Hepatocyte (in vitro differentiated cells): ENCODE results near the gene MCM7. TPM values are rescaled to one million over a fixed set of nuclear protein-coding genes. Genes with fewer than 3 reads are reported as not detected.

ENCODE experiments used
- DNase-seq: peaks from one replicate; pipeline ENCODE4 v3.0.0-alpha.2; 2016; ENCODE audit warnings: low spot score
- H2AFZ ChIP-seq: fragments of 200-600 bp; sonication (generic); 2 replicates; pipeline ENCODE4 v1.6.0; 2016; ENCODE audit warnings: antibody characterized with exemption, mild to moderate bottlenecking
- H3K27ac ChIP-seq: fragments of 200-600 bp; sonication (generic); 2 replicates; pipeline ENCODE4 v1.5.1; 2016; ENCODE audit warnings: mild to moderate bottlenecking
- H3K27me3 ChIP-seq: fragments of 200-600 bp; sonication (generic); 2 replicates; pipeline ENCODE4 v1.6.1; 2016
- H3K36me3 ChIP-seq: fragments of 200-600 bp; sonication (generic); replicated peaks from 2 replicates; pipeline ENCODE4 v1.5.1; 2016; ENCODE audit warnings: low read depth; ENCODE audit not compliant: insufficient read depth
- H3K4me1 ChIP-seq: fragments of 200-600 bp; sonication (generic); 2 replicates; pipeline ENCODE4 v1.5.1; 2016; ENCODE audit warnings: mild to moderate bottlenecking, moderate library complexity; ENCODE audit not compliant: insufficient read depth
- H3K4me2 ChIP-seq: fragments of 200-600 bp; sonication (generic); 2 replicates; pipeline ENCODE4 v1.6.0; 2016
- H3K4me3 ChIP-seq: fragments of 200-600 bp; sonication (generic); 2 replicates; pipeline ENCODE4 v1.5.1; 2016; ENCODE audit warnings: mild to moderate bottlenecking
- H3K79me2 ChIP-seq: fragments of 200-600 bp; sonication (generic); 2 replicates; pipeline ENCODE4 v1.6.0; 2017; ENCODE audit warnings: mild to moderate bottlenecking
- H3K9me2 ChIP-seq: fragments of 200-600 bp; sonication (generic); replicated peaks from 2 replicates; pipeline ENCODE4 v1.6.0; 2017; ENCODE audit warnings: mild to moderate bottlenecking; ENCODE audit not compliant: insufficient read depth
- H3K9me3 ChIP-seq: fragments of 200-600 bp; sonication (generic); 2 replicates; pipeline ENCODE4 v1.5.1; 2016; ENCODE audit warnings: low read depth, mild to moderate bottlenecking
- H4K20me1 ChIP-seq: fragments of 200-600 bp; sonication (generic); 2 replicates; pipeline ENCODE4 v1.6.0; 2016; ENCODE audit warnings: mild to moderate bottlenecking; ENCODE audit not compliant: insufficient read depth, poor library complexity, severe bottlenecking
- EZH2 ChIP-seq: fragments of 200-600 bp; sonication (generic); IDR thresholded peaks from 2 replicates; pipeline ENCODE4 v1.6.1; 2016; ENCODE audit warnings: antibody characterized with exemption, mild to moderate bottlenecking, borderline replicate concordance
- EZH2phosphoT487 ChIP-seq: fragments of 200-600 bp; sonication (generic); IDR thresholded peaks from one replicate; pipeline ENCODE4 v1.6.1; 2018; ENCODE audit warnings: antibody characterized with exemption, mild to moderate bottlenecking, low read depth, moderate library complexity; ENCODE audit not compliant: unreplicated experiment, severe bottlenecking
- WGBS: methylation state at CpG from one replicate; pipeline ENCODE4 v1.1.6; 2016; ENCODE audit warnings: low lambda C conversion rate; ENCODE audit errors: missing lambda C conversion rate; 5-methylcytosine and 5-hydroxymethylcytosine counted together
- polyA plus RNA-seq: library from polyadenylated mRNA; unstranded; fragments of >200 nt; fragmentation: Nextera tagmentation; extraction: Ambion mirVana; gene quantifications from 2 replicates; pipeline ENCODE4 v1.2.1, GENCODE V29; 2016
- total RNA-seq: library from RNA; depleted of rRNA; stranded (reverse); fragments of >200 nt; gene quantifications from 2 replicates; pipeline ENCODE4 v1.2.3, GENCODE V29; 2014
- TF ChIP-seq, protein P1 (sequence below): fragments of 200-600 bp; sonication (generic); IDR thresholded peaks from 2 replicates; pipeline ENCODE4 v1.5.1; 2016; ENCODE audit warnings: antibody characterized with exemption, mild to moderate bottlenecking; ENCODE audit not compliant: poor library complexity

Gene MCM7
- total and polyA plus RNA-seq, 2 experiments from 2014 or later = 42.1 to 49.3 TPM

- no peaks in the 10 kb centered on the region for H3K9me3 ChIP-seq
- H3K79me2 ChIP-seq = peaks cover 24% of the 10 kb centered on the region
- no peaks in the 10 kb centered on the region for H3K27me3 ChIP-seq
- no peak for TF ChIP-seq EZH2phosphoT487
- no peaks in the 10 kb centered on the region for H4K20me1 ChIP-seq
- H3K4me3 ChIP-seq = no peak overlapping the region
- H2AFZ ChIP-seq = no peak overlapping the region
- DNase-seq = no peak
- no peak overlapping the region for H3K27ac ChIP-seq
- 52% methylated on average over 3 of the region's 3 CpGs for WGBS
- H3K4me1 ChIP-seq = peaks cover 29% of the 10 kb centered on the region
- no peaks in the 10 kb centered on the region for H3K36me3 ChIP-seq
- H3K9me2 ChIP-seq = no peaks in the 10 kb centered on the region
- H3K4me2 ChIP-seq = no peak overlapping the region
Measured at GRCh38 chr7:100085515-100085914, 15.7 kb downstream of the MCM7 start.

GRCh38 chr7:100082978-100083377, 18.2 kb downstream of the MCM7 start:
- H3K4me3 ChIP-seq = no peak overlapping the region
- H3K79me2 ChIP-seq = peaks cover 35% of the 10 kb centered on the region
- H3K4me1 ChIP-seq = peaks cover 32% of the 10 kb centered on the region
- H3K27ac ChIP-seq = peak overlapping the region; percentile 42
- peaks cover 13% of the 10 kb centered on the region for H4K20me1 ChIP-seq
- H3K36me3 ChIP-seq = no peaks in the 10 kb centered on the region
- WGBS = 81% methylated on average over 4 of the region's 4 CpGs
- H3K27me3 ChIP-seq = no peaks in the 10 kb centered on the region
- no peak overlapping the region for H2AFZ ChIP-seq
- no peaks in the 10 kb centered on the region for H3K9me2 ChIP-seq
- peak overlapping the region; percentile 76 for H3K4me2 ChIP-seq
- no peak for DNase-seq
- H3K9me3 ChIP-seq = no peaks in the 10 kb centered on the region
- no peak for TF ChIP-seq EZH2
- TF ChIP-seq, protein P1, sequence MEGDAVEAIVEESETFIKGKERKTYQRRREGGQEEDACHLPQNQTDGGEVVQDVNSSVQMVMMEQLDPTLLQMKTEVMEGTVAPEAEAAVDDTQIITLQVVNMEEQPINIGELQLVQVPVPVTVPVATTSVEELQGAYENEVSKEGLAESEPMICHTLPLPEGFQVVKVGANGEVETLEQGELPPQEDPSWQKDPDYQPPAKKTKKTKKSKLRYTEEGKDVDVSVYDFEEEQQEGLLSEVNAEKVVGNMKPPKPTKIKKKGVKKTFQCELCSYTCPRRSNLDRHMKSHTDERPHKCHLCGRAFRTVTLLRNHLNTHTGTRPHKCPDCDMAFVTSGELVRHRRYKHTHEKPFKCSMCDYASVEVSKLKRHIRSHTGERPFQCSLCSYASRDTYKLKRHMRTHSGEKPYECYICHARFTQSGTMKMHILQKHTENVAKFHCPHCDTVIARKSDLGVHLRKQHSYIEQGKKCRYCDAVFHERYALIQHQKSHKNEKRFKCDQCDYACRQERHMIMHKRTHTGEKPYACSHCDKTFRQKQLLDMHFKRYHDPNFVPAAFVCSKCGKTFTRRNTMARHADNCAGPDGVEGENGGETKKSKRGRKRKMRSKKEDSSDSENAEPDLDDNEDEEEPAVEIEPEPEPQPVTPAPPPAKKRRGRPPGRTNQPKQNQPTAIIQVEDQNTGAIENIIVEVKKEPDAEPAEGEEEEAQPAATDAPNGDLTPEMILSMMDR = no peak

GRCh38 chr7:100081535-100082102, 19.6 kb downstream of the MCM7 start, which contains the start of gene ZNF3:
Gene ZNF3 (minus strand): TSS chr7:100081723. CDS start chr7:100077357, 4,366 bp downstream.
- Histone ChIP-seq H3K9me3 (no peaks in the 10 kb centered on the region), H3K9me2 (no peaks in the 10 kb centered on the region), H4K20me1 (peaks cover 17% of the 10 kb centered on the region), H3K79me2 (peaks cover 48% of the 10 kb centered on the region), H3K4me2 (peak within 1 kb of the TSS; percentile 90), H3K27me3 (no peaks in the 10 kb centered on the region), H2AFZ (peak within 1 kb of the TSS; percentile 37), H3K36me3 (peaks cover 7% of the 10 kb centered on the region), H3K4me3 (peak within 1 kb of the TSS; percentile 77), H3K4me1 (peaks cover 35% of the 10 kb centered on the region), H3K27ac (peak within 1 kb of the TSS; percentile 92)
- TF ChIP-seq EZH2phosphoT487 = no peak
- TF ChIP-seq EZH2 = no peak
- TF ChIP-seq, protein P1 = peak; percentile 99
- DNase-seq = peak; percentile 99
- under 1% methylated on average over 45 of the region's 55 CpGs for WGBS

- Histone ChIP-seq H3K9me3 (no peaks in the 10 kb centered on the region), H3K27ac (peak overlapping the region; percentile 92), H3K27me3 (no peaks in the 10 kb centered on the region), H3K4me3 (peak overlapping the region; percentile 77), H3K36me3 (peaks cover 9% of the 10 kb centered on the region), H3K9me2 (no peaks in the 10 kb centered on the region), H3K4me1 (peaks cover 35% of the 10 kb centered on the region), H4K20me1 (peaks cover 17% of the 10 kb centered on the region), H2AFZ (peak overlapping the region; percentile 37), H3K4me2 (peak overlapping the region; percentile 90), H3K79me2 (peaks cover 54% of the 10 kb centered on the region)
- TF ChIP-seq, protein P1 = no peak
- TF ChIP-seq EZH2 = no peak
- TF ChIP-seq EZH2phosphoT487 = no peak
- 1% methylated on average over 33 of the region's 34 CpGs for WGBS
- DNase-seq = peak; percentile 68
Measured at GRCh38 chr7:100080907-100081534, 20.2 kb downstream of the MCM7 start.
